A549 (cell line): ENCODE data around the gene PDE3B. TPM values are rescaled to one million over a fixed set of nuclear protein-coding genes. Genes with fewer than 3 reads are reported as not detected.
"Not testable (repeated sequence)": the region's sequence is repeated elsewhere in the genome, so short reads cannot be mapped to it uniquely, and the experiment has no call there.

Experiments used
- ATAC-seq, 2 experiments: fragments of 200-7000 bp in 1 of 2; fragments of >200 bp in 1 of 2; cut with Nextera tagmentation in 1 of 2; cut with Tn5 transposase in 1 of 2; 3 replicates each; pipeline versions ENCODE4 v1.8.0 to v1.9.1; 2018 to 2020; ENCODE audit warnings: mild to moderate bottlenecking in 1 of 2, moderate library complexity in 1 of 2
- CTCF ChIA-PET: fragments of 300-600 bp; sonication (Branson Sonifier 250); formaldehyde crosslinking; extraction: SDS; loops from one replicate; lab custom pipeline; 2021; ENCODE audit warnings: antibody characterized with exemption, inconsistent platforms; lab: Yijun Ruan, JAX
- POLR2A ChIA-PET: fragments of 350-600 bp; formaldehyde crosslinking; extraction: SDS; loops from one replicate; lab custom pipeline; 2021; ENCODE audit warnings: antibody characterized with exemption, inconsistent platforms; lab: Yijun Ruan, JAX
- DNase-seq, 2 experiments: peaks; one replicate each; pipeline versions ENCODE4 v3.0.0 to v3.0.0-alpha.2; 2011 to 2016; ENCODE audit warnings: low read depth in 1 of 2, low spot score in 1 of 2
- FAIRE-seq: peaks from 2 replicates; lab custom pipeline; 2011; peaks lifted over from hg19 to GRCh38; lab: Jason Lieb, UNC
- H3K27ac ChIP-seq, 2 experiments: fragments of >200 bp; sonication (Bioruptor Twin); formaldehyde crosslinking; 3 replicates each; pipeline ENCODE4 v1.5.1; 2016 to 2017
- H3K4me1 ChIP-seq: fragments of >200 bp; sonication (Bioruptor Twin); formaldehyde crosslinking; 3 replicates; pipeline ENCODE4 v1.6.1; 2016
- H3K4me2 ChIP-seq: fragments of >200 bp; sonication (Bioruptor Twin); formaldehyde crosslinking; 3 replicates; pipeline ENCODE4 v1.6.1; 2016
- H3K4me3 ChIP-seq: fragments of >200 bp; sonication (Bioruptor Twin); formaldehyde crosslinking; 3 replicates; pipeline ENCODE4 v1.5.1; 2016
- H3K9me3 ChIP-seq: fragments of >200 bp; sonication (Bioruptor Twin); formaldehyde crosslinking; 3 replicates; pipeline ENCODE4 v1.6.1; 2016
- CHD2 ChIP-seq: fragments of 150-350 bp; IDR thresholded peaks from 2 replicates; pipeline ENCODE4 v1.6.1; 2014; ENCODE audit warnings: low read length; ENCODE audit not compliant: partially characterized antibody
- CHD4 ChIP-seq: fragments of 200-600 bp; sonication (generic); IDR thresholded peaks from 2 replicates; pipeline ENCODE4 v1.6.1; 2016; ENCODE audit warnings: antibody characterized with exemption, mild to moderate bottlenecking, borderline replicate concordance
- FOSB ChIP-seq: fragments of 250-450 bp; sonication (Bioruptor Pico); IDR thresholded peaks from 2 replicates; pipeline ENCODE4 v1.5.0; 2020; ENCODE audit warnings: mild to moderate bottlenecking, moderate library complexity
- HES2 ChIP-seq: fragments of >200 bp; sonication (Bioruptor Twin); formaldehyde crosslinking; IDR thresholded peaks from 2 replicates; pipeline ENCODE4 v1.6.1; 2016
- HEYL ChIP-seq: fragments of 250-450 bp; sonication (Bioruptor Pico); IDR thresholded peaks from 2 replicates; pipeline ENCODE4 v1.8.0; 2021; ENCODE audit warnings: mild to moderate bottlenecking, moderate library complexity
- HMGXB4 ChIP-seq: fragments of 250-450 bp; sonication (Bioruptor Pico); IDR thresholded peaks from 2 replicates; pipeline ENCODE4 v1.5.0; 2021; ENCODE audit warnings: mild to moderate bottlenecking, moderate library complexity, borderline replicate concordance
- HOXB13 ChIP-seq: fragments of 250-450 bp; sonication (Bioruptor Pico); IDR thresholded peaks from 2 replicates; pipeline ENCODE4 v1.5.0; 2020; ENCODE audit warnings: low read depth, mild to moderate bottlenecking, moderate library complexity
- JUNB ChIP-seq: fragments of >200 bp; sonication (Bioruptor Twin); formaldehyde crosslinking; IDR thresholded peaks from 2 replicates; pipeline ENCODE4 v1.6.1; 2016
- MAFK ChIP-seq: fragments of 450-650 bp; IDR thresholded peaks from 2 replicates; pipeline ENCODE4 v1.6.1; 2014; ENCODE audit not compliant: partially characterized antibody
- MYC ChIP-seq: IDR thresholded peaks from 2 replicates; pipeline ENCODE4 v1.6.1; 2012; ENCODE audit warnings: mild to moderate bottlenecking, inconsistent platforms, low read length, improper control_type of control experiment, borderline replicate concordance
- NPAS2 ChIP-seq: fragments of 250-450 bp; sonication (Bioruptor Pico); IDR thresholded peaks from 2 replicates; pipeline ENCODE4 v1.8.0; 2022; ENCODE audit warnings: mild to moderate bottlenecking, moderate library complexity, borderline replicate concordance
- NR3C1 ChIP-seq: fragments of >200 bp; sonication (Bioruptor Twin); formaldehyde crosslinking; IDR thresholded peaks from 3 replicates; pipeline ENCODE4 v1.6.1; 2017
- RARB ChIP-seq: fragments of 250-450 bp; sonication (Bioruptor Pico); IDR thresholded peaks from 2 replicates; pipeline ENCODE4 v1.8.0; 2021; ENCODE audit warnings: mild to moderate bottlenecking, moderate library complexity
- REST ChIP-seq: fragments of 200-600 bp; sonication (generic); IDR thresholded peaks from 2 replicates; pipeline ENCODE4 v1.6.1; 2016; ENCODE audit warnings: antibody characterized with exemption, mild to moderate bottlenecking, moderate library complexity
- TFCP2L1 ChIP-seq: fragments of 250-450 bp; sonication (Bioruptor Pico); IDR thresholded peaks from 2 replicates; pipeline ENCODE4 v1.5.0; 2021; ENCODE audit warnings: mild to moderate bottlenecking
- TP53 ChIP-seq: fragments of 250-450 bp; sonication (Bioruptor Pico); IDR thresholded peaks from 2 replicates; pipeline ENCODE4 v1.5.0; 2021; ENCODE audit warnings: mild to moderate bottlenecking, moderate library complexity
- ZNF302 ChIP-seq: fragments of 250-450 bp; sonication (Bioruptor Pico); IDR thresholded peaks from 2 replicates; pipeline ENCODE4 v1.9.0; 2021; ENCODE audit warnings: inconsistent platforms, mild to moderate bottlenecking, moderate library complexity
- WGBS: methylation state at CpG from one replicate; pipeline ENCODE4 v1.1.6; 2017; ENCODE audit errors: missing lambda C conversion rate; 5-methylcytosine and 5-hydroxymethylcytosine counted together
- polyA plus RNA-seq, 4 experiments: library from polyadenylated mRNA; depleted of rRNA in 3 of 4; stranded (reverse); fragments of >200 nt; fragmentation: RNase III in 1 of 4; extraction: RNeasy Plus Mini Kit Qiagen cat#74134 plus additional on column Dnase treatment in 1 of 4; gene quantifications; 2 replicates in 3 of 4; 3 replicates in 1 of 4; pipeline ENCODE4 v1.2.3, GENCODE V29; 2011 to 2017
- TF ChIP-seq, protein P1 (sequence below): fragments of >200 bp; sonication (Bioruptor Twin); formaldehyde crosslinking; IDR thresholded peaks from 3 replicates; pipeline ENCODE4 v1.6.1; 2016
- TF ChIP-seq, protein P2 (sequence below): fragments of 250-450 bp; sonication (Bioruptor Pico); IDR thresholded peaks from 2 replicates; pipeline ENCODE4 v1.5.0; 2020; ENCODE audit warnings: low read depth, mild to moderate bottlenecking, moderate library complexity
- TF ChIP-seq, protein P3 (sequence below): fragments of 150-350 bp; IDR thresholded peaks from 2 replicates; pipeline ENCODE4 v1.6.1; 2014; ENCODE audit warnings: low read depth, mild to moderate bottlenecking, low read length

Gene PDE3B
- polyA plus RNA-seq, 2 of the 4 experiments (the other 2 are of a cell fraction): 2.4 to 2.9 TPM

GRCh38 chr11:14775897-14776296, 132.3 kb downstream of the PDE3B start:
- ChIA-PET CTCF (no interaction called here), POLR2A (no interaction called here)
- Histone ChIP-seq H3K27ac (no peak overlapping the region), H3K9me3 (no peaks in the 10 kb centered on the region), H3K4me1 (0 out of 3 replicates have a peak, but pooled peaks cover 4% of the 10 kb centered on the region), H3K4me3 (no peak overlapping the region), H3K4me2 (no peak overlapping the region)
- FAIRE-seq (no peak), ATAC-seq (no peak), DNase-seq (no peak)
- TF ChIP-seq CHD2: no peak

GRCh38 chr11:14778460-14778859, 134.9 kb downstream of the PDE3B start:
- H3K4me2 ChIP-seq, H3K4me1 ChIP-seq, FAIRE-seq, POLR2A ChIA-PET, H3K9me3 ChIP-seq, H3K4me3 ChIP-seq, H3K27ac ChIP-seq, ATAC-seq, DNase-seq: not testable (repeated sequence)
- CTCF ChIA-PET: interaction anchor here (0.8 to 2.9 kb wide), 4 partner anchors 11 to 296 kb away, joined by 3 to 11 read pairs (median 3); no protein-coding TSS in a partner anchor
- WGBS: 82% methylated on average over 8 of the region's 8 CpGs

DNA sequence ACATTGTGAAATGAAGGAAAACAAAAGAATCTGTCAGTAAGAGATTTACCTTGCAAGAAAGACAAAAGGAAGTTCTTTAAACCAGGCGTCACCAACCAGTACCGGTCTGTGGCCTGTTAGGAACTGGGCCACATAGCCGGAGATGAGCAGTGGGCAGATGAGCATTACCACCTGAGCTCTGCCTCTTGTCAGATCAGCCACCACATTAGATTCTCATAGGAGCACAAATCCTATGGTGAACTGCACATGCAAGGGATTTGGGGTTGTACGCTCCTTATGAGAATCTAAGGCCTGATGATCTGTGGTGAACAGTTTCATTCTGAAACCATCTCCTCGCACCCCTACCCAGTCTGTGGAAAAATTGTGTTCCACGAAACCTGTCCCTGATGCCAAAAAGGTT, 140.2 kb downstream of the PDE3B start:
- TF ChIP-seq MYC: no peak
- no peak for TF ChIP-seq MAFK
- no peak for TF ChIP-seq HMGXB4 (CRISPR knock-in tag)
- TF ChIP-seq HOXB13 (CRISPR knock-in tag): no peak
- TF ChIP-seq REST: no peak
- no peak for TF ChIP-seq JUNB
- no peak for TF ChIP-seq TFCP2L1
- no peak for TF ChIP-seq NPAS2 (CRISPR knock-in tag)
- TF ChIP-seq, protein P1, sequence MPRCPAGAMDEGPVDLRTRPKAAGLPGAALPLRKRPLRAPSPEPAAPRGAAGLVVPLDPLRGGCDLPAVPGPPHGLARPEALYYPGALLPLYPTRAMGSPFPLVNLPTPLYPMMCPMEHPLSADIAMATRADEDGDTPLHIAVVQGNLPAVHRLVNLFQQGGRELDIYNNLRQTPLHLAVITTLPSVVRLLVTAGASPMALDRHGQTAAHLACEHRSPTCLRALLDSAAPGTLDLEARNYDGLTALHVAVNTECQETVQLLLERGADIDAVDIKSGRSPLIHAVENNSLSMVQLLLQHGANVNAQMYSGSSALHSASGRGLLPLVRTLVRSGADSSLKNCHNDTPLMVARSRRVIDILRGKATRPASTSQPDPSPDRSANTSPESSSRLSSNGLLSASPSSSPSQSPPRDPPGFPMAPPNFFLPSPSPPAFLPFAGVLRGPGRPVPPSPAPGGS: no peak
- TF ChIP-seq CHD4: no peak
- TF ChIP-seq, protein P2, sequence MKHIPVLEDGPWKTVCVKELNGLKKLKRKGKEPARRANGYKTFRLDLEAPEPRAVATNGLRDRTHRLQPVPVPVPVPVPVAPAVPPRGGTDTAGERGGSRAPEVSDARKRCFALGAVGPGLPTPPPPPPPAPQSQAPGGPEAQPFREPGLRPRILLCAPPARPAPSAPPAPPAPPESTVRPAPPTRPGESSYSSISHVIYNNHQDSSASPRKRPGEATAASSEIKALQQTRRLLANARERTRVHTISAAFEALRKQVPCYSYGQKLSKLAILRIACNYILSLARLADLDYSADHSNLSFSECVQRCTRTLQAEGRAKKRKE (CRISPR knock-in tag): no peak
- no peak for TF ChIP-seq TP53 (CRISPR knock-in tag)
- no peak for TF ChIP-seq ZNF302 (CRISPR knock-in tag)
- no peak for TF ChIP-seq FOSB
- TF ChIP-seq HES2: no peak
- TF ChIP-seq, protein P3, sequence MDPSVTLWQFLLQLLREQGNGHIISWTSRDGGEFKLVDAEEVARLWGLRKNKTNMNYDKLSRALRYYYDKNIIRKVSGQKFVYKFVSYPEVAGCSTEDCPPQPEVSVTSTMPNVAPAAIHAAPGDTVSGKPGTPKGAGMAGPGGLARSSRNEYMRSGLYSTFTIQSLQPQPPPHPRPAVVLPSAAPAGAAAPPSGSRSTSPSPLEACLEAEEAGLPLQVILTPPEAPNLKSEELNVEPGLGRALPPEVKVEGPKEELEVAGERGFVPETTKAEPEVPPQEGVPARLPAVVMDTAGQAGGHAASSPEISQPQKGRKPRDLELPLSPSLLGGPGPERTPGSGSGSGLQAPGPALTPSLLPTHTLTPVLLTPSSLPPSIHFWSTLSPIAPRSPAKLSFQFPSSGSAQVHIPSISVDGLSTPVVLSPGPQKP: no peak
- TF ChIP-seq HEYL: no peak
- TF ChIP-seq NR3C1: no peak
- TF ChIP-seq RARB (CRISPR knock-in tag): no peak
- ChIA-PET POLR2A (no interaction called here), CTCF (interaction anchor here (0.7 kb wide), 1 partner anchor 123 kb away, joined by 3 read pairs; no protein-coding TSS in a partner anchor)
- Histone ChIP-seq H3K4me2 (no peak overlapping the region), H3K27ac (no peak overlapping the region), H3K4me1 (no peaks in the 10 kb centered on the region), H3K9me3 (no peaks in the 10 kb centered on the region), H3K4me3 (no peak overlapping the region)
- 77% methylated on average over 6 of the region's 6 CpGs for WGBS
- FAIRE-seq (no peak), ATAC-seq (no peak), DNase-seq (no peak)
